Brain microvascular endothelial cell (primary cell): Measurements from ENCODE around the gene ROR1.

Experiments used
- DNase-seq: peaks from one replicate; pipeline ENCODE4 v3.0.0-alpha.2; 2020
- H3K27ac ChIP-seq: fragments of 250-450 bp; sonication (Bioruptor Pico); 2 replicates; pipeline ENCODE4 v1.5.1; 2020; ENCODE audit warnings: mild to moderate bottlenecking, moderate library complexity
- H3K27me3 ChIP-seq: fragments of 250-450 bp; sonication (Bioruptor Pico); replicated peaks from 2 replicates; pipeline ENCODE4 v1.5.1; 2020; ENCODE audit warnings: mild to moderate bottlenecking
- H3K36me3 ChIP-seq: fragments of 250-450 bp; sonication (Bioruptor Pico); replicated peaks from 2 replicates; pipeline ENCODE4 v1.5.1; 2020; ENCODE audit warnings: mild to moderate bottlenecking
- H3K4me3 ChIP-seq: 2 replicates; pipeline ENCODE4 v1.5.1; 2011; ENCODE audit warnings: low read depth, mild to moderate bottlenecking, control low read depth, low read length, moderate library complexity
- CTCF ChIP-seq: IDR thresholded peaks from 2 replicates; pipeline ENCODE4 v1.5.1; 2011; ENCODE audit warnings: low read depth, mild to moderate bottlenecking, moderate library complexity, low read length, control low read depth, inconsistent platforms; ENCODE audit errors: missing control alignments
- in situ Hi-C: cut with HindIII; loops from 2 replicates; pipeline ENCODE4 v1.10.0; 2017; ENCODE audit warnings: low sequenced_read_pairs, low pct_ligation_motif_present

The ROR1 gene

GRCh38 chr1:63773815-63774616 is at the start of gene ROR1:
Gene ROR1, plus strand, starts transcription at chr1:63774017.
- peak; percentile 79 for TF ChIP-seq CTCF
- Histone ChIP-seq H3K36me3 (no peaks in the 10 kb centered on the region), H3K4me3 (peak within 1 kb of the TSS; percentile 76), H3K27ac (peak within 1 kb of the TSS; percentile 65), H3K27me3 (no peaks in the 10 kb centered on the region)
- in situ Hi-C loops: no loop called here
- peak; percentile 85 for DNase-seq

GRCh38 chr1:63724375-63724899 is 49.4 kb upstream of the ROR1 start:
- DNase-seq: no peak
- no peak for TF ChIP-seq CTCF
- in situ Hi-C loops: no loop called here
- no peak overlapping the region for H3K4me3 ChIP-seq
- H3K36me3 ChIP-seq: no peaks in the 10 kb centered on the region
- no peak overlapping the region for H3K27ac ChIP-seq
- no peaks in the 10 kb centered on the region for H3K27me3 ChIP-seq

GRCh38 chr1:63728611-63729226 is 45.1 kb upstream of the ROR1 start:
- Histone ChIP-seq H3K27me3 (no peaks in the 10 kb centered on the region), H3K4me3 (no peak overlapping the region), H3K36me3 (no peaks in the 10 kb centered on the region), H3K27ac (no peak overlapping the region)
- no peak for TF ChIP-seq CTCF
- no peak for DNase-seq
- in situ Hi-C loops: no loop called here

GRCh38 chr1:63729227-63729620 is 44.6 kb upstream of the ROR1 start:
- Histone ChIP-seq H3K4me3 (no peak overlapping the region), H3K36me3 (no peaks in the 10 kb centered on the region), H3K27me3 (no peaks in the 10 kb centered on the region), H3K27ac (no peak overlapping the region)
- TF ChIP-seq CTCF: no peak
- in situ Hi-C loops: no loop called here
- DNase-seq: no peak

GRCh38 chr1:63730211-63730610 is 43.6 kb upstream of the ROR1 start:
- TF ChIP-seq CTCF: no peak
- in situ Hi-C loops: no loop called here
- DNase-seq: no peak
- Histone ChIP-seq H3K36me3 (no peaks in the 10 kb centered on the region), H3K27me3 (no peaks in the 10 kb centered on the region), H3K27ac (peak overlapping the region; percentile 22), H3K4me3 (no peak overlapping the region)
